CD4-positive, alpha-beta T cell treated with Interleukin-6 at 100 ng/mL for 8 hours (primary cell): Measurements from ENCODE around the gene CNTNAP5.

ENCODE experiments used
- DNase-seq: peaks from one replicate; pipeline ENCODE4 v3.0.0-alpha.2; 2020; ENCODE audit warnings: mixed read lengths, low spot score

The CNTNAP5 gene

DNA sequence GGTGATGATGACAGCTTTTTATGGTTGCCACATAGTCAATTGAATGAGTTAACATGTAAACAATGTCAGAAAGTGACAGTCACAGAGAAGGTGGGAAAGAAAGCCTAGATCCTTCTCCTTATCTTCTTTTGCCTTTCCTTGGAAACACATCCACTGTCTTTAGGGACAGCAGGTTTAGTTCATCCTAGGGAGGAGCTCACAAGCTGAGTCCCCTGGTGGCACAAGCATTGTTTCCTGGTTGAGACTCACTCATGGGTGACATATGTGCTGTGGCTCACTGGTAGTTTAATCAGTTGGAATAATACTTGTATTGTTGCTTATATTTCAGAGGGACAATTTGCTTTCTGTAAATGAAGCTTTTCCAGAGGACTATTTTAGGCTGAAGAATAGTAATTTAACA lies 598.5 kb downstream of the CNTNAP5 start:
- no peak for DNase-seq

DNA sequence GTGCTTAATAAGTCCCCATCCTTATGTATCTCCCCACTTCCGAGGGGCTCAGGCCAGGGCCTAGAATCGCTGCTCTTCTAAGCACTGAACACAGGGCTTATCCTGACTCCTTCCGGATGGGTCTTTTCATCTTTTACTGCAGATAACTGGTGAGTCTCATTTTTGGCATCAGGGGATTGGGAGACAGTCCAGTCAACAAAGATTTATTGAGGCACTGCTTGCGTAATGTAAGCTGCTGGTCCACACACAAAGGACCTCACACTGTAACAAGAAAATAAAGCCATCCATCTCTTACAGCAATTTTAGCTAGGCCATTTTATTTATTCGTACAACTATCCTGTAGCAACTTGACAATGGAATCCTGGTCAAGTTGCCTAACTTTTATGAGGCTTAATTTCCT lies 600.5 kb downstream of the CNTNAP5 start:
- DNase-seq = no peak

DNA sequence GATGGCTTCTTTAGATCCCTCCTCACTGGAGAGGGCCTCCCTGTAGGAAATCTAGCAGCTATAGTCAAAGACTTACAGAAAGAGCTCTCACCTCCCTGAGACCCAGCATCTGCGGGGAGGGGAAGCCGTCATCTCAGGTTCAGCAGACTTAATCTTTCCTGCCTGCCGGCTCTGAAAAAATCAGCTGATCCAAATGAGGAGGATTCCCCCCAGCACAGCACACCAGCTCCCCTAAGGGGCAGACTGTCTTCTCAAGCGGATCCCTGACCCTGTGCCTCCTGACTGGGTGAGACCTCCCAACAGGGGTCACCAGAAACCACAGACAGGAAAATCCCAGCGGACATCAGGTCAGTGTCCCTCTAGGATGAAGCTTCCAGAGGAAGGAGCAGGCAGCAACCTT lies 601.9 kb downstream of the CNTNAP5 start:
- DNase-seq = no peak

DNA sequence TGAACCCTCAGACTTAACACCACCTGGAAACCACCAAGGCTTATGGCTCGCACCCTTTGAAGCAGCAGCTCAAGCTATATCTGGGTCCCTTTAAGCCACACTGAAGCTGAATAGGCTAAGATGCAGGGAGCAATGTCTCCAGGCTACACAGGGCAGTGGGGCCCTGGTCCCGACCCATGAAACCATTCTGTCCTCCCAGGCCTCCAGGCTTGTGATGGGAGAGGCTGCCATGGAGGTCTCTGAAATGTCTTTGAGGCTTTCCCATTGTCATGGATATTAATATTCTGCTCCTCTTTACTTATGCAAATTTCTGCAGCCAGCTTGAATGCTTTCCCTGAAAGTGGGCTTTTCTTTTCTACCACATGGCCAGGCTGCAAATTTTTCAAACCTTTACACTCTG lies 608.7 kb downstream of the CNTNAP5 start:
- DNase-seq = no peak

DNA sequence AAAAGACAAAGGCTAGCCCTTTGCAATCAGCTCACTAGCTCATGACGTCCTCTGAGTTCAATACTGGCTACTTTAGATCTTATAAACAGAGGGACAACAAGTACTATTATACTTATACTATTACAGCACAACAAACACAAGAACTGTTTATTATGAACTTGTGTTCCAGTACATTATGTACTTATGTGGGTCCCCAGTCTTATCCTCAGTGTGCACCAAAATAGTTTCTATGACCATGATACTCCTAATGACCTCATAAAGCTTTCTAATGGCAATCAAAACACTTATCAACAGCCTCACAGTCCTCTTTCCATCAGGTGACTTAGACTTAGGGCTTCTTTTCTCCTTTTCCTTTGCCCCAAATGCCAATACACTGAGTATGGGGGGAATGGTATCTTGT lies 614.4 kb downstream of the CNTNAP5 start:
- no peak for DNase-seq

DNA sequence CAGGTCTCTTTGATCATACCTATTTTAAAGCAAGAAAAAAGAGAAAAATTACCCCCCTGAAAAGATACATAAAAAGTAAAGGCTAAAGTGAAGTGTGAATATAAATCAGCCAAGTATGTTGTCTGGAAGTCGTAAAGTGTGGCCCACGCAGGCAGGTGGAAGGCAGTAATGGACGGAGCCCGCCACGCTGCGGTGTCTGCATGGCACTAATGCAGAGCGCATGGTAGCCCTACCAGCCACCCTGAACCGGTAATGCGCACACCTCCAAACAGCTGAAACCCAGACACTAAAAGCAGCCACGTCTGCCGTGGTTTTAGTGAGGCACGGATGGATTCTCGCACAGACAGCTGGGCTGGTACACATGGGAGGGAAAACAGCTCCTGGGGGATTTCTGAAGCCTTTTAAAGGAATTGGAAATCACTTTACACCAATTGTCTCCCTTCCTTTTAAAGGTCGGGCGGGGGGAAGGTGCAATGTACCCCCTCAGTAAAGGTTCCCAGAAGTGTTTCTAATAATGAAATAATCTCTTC lies 615.2 kb downstream of the CNTNAP5 start:
- no peak for DNase-seq

DNA sequence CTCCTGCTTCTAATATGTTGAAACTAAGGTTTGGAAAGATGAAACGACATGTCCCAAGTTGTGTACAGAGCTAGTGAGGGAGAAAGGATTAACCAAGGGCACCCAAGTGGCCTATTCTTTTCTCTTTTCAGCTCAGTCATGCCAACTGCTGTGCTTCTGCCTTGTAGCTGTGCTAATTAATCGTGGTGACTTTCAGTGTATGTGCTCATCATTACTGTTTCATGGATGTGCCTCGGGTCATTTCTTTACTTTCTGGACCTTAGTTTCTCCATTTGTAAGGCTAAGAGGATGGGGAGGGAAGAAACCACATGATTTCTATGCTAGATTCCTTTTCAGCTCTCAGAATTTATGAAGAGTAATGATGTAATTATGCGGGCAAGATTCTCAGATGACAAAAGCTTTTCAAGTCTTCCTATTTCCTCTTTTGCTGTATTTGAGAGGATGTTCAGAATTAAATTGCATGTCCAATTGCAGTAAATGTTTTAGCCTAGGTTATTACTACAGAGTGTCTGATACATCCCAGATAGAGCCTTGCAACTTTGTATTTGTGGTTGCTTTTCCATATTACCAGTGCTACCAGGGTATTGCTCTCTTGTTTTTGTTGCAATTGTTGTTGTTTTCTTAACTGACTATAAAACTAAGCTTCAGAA lies 621.2 kb downstream of the CNTNAP5 start:
- DNase-seq = no peak

DNA sequence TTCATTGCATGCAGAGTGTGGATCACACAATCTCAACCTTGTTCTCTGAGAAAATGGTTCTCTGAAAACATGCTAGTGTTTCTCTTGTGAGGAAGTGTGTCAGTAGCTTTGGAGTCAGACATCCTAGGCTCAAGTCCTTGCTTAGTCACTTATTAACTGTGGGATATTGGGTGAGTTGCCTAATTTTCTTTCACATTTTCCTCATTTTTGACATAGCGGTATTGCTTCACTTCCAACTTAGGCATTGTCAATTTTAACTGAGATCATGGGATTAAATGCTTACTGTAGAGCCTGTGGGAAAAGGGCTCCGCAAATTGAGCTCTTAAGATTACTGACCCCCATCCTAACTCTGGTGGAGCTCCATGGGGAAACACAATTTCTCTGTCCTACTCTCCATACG lies 622.2 kb downstream of the CNTNAP5 start:
- no peak for DNase-seq

DNA sequence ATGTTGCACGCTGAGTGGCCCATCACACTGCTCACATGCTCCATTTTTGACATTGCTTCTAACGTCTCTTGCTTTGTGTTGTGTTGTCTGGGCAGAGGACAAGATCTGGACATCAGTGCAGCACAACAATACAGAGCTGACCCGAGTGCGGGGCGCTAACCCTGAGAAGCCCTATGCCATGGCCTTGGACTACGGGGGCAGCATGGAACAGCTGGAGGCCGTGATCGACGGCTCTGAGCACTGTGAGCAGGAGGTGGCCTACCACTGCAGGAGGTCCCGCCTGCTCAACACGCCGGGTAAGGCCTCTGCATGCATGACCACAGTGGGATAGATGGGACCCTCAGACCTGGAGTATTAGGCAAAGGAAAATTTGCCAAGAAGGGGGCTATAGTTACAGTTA lies 622.6 kb downstream of the CNTNAP5 start:
- DNase-seq = no peak

DNA sequence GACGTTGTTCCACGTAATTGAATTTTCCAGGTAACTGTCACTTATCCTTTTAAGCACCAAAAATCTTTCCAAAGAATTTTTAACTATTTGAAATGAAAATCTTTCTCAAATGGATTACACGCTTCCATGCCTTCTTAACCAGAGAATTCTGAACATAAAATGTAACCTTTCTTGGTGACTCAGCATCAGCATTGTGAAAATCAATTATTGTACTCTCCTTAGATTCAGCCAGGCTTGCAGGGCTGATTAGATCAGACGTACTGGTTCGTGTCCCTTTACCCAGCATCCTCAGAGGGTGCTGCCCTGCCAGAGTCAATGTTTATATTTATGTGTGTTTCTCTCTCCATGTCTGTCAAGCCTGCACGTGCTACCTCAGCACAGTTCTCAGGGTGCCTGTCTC lies 623.9 kb downstream of the CNTNAP5 start:
- no peak for DNase-seq

DNA sequence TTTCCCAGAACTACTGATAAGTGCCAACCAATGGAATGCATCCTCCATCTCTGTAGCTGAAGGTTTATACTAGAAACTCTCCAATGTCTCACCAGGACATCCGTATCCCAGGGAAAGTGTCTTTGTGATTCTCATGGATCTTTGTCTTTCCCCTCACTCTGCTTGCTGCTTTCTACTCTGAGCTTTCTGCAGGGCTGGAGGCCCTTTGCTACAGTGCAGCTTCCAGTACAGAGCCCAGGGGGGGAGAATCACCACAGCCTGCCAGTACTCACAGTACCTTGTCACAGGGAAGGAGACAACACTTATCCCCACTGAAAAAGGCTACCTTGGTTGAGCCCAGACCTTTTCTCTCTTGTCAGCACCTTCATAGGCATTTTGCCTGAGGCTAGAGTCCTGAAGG lies 627.0 kb downstream of the CNTNAP5 start:
- no peak for DNase-seq

DNA sequence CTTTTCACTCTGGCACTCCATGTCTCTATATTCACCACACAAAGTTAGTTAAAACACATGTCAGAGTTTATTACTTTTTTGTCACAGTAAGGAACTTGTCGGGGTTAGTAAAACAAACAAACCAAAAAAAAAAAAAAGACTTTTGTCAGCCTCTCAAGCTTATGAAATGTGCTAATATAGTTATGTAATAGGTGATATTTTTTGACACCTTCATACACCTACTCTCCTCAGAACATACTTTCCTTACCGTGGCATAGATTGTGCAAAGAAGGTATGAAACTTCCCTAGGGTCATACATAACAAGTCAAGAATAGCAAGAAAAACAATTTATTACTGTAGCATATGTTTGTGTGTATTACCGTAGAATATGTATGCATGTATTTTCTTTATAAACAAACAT lies 633.3 kb downstream of the CNTNAP5 start:
- DNase-seq = no peak

DNA sequence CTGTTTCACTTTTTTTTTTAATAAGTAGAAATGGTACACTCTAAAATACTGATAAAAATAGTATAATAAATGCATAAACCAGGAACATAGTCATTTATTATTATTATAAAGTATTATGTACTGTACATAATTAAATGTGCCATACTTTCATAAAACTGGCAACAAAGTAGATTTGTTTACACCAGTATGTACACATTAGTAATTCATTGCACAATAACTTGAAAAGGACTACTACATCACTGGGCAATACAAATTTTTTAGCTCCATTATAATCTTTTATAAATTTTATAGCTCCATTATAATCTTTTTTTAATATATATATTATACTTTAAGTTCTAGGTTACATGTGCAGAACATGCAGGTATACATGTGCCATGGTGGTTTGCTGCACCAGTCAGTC lies 636.5 kb downstream of the CNTNAP5 start:
- no peak for DNase-seq

DNA sequence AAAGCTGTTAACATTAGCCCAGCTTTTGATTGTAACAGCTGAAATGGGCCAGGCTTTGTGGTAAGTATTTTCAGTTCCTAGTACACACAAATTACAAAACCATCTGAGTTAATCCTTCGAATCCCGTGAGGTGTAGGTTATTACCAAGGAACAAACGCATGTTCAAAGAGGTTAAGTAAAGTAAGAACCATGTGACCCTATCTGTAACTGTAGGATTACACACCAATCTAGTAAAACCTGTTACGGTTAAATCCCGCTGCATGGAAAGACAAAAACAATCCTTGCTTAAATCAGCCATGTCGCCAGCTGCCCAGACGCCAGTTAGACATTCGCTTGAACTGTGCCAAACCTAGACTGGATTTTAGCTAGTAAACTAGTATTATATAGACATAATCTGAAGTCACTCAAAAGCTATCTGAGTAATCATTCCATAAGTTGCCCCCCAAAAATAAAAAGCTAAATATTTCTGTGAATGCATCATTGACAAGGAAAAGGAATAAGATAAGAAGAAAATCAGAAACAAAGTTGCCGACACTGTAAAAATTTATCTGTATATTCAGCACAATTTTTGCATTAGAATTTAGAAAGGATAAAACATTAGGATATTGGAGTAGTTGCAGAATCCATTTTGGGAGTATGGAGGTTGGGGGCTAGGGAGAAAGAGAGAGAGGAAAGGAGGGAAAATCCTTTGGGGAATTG lies 638.0 kb downstream of the CNTNAP5 start:
- DNase-seq = no peak

DNA sequence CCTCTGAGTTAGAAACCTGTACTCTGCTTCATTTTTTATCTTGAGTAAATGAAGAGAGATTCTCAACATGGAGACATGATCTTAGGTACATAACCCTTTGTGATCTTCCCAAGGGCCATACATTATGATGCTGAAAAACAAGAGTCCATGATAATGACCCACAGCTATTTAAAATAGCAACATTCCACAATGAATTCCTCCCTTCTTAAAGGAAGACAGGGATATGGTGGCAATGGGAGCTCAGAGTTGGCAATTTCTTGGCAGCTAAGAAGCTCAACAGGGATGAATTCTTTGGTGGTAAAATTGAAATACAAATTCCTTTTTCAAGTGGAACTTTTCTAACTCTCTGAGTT lies 638.5 kb downstream of the CNTNAP5 start:
- no peak for DNase-seq

DNA sequence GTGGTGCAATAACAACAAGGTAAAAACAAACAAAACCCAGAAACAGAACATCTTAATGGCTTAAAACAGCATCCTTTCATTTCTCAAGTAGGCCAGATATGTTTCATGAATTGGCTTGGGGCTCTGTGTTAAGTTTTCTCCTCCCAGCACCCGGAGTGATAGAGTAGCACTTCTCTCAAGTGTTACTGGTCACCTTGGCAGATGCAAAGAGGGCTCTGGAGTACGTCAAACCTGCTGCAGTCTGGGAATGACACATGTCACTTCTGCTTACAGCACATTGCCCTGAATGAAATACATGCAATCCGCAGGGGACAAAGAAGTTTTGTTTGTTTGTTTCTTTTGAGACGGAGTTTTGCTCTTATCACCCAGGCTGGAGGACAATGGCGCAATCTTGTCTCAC lies 639.3 kb downstream of the CNTNAP5 start:
- no peak for DNase-seq

DNA sequence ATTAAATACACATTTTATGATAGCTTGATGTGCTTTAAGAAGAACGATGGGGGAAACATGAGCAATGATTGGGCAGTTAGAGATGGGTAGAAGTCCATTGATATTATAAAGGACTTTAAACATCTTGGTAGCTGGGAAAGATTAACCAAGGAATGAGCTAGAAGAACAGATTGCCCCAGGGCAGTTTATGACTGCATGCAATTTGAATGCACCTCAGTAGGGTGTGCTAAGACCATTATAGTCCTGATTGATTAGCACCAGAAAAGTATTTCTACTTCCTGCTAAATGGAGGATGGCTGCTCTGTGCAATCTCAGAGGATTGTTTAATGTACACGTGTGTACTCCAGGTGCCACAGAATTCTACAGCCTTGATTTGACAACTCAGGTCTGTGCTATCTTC lies 641.9 kb downstream of the CNTNAP5 start:
- no peak for DNase-seq

DNA sequence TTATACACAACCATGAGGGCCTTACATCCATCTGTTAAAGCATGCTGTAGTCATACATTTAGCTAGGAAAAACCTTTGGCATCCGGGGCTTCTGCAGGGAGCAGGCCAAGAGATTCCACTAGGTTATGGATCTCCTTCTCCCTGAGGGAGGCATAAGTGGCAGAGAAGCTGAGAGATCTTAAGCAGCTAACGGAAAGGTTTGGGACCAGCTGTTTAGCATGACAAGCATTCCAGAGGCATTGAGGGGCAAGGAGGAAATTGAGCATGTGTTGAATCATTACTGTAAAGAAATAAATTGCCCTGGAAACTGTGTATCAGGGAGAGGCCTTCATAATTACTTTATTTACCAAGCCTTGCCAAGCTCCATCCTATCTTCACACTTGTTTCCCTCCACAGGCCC lies 643.1 kb downstream of the CNTNAP5 start:
- no peak for DNase-seq

DNA sequence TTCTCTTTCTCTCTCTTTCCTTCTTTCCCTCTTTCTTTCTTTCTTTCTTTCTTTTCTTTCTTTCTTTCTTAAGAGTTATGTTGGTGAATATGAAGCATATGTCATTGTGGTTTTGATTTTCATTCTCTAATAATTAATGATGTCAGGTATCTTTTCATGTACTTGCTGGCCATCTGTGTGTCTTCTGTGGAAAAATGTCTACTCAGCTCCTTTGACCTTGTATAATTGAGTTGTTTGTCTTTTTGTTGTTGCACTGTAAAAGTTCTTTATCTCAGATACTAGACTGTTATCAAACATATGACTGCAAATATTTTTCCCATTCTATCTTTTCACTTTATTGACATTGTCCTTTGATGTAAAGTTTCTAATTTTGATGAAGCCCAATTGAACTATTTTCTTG lies 645.1 kb downstream of the CNTNAP5 start:
- DNase-seq = no peak

DNA sequence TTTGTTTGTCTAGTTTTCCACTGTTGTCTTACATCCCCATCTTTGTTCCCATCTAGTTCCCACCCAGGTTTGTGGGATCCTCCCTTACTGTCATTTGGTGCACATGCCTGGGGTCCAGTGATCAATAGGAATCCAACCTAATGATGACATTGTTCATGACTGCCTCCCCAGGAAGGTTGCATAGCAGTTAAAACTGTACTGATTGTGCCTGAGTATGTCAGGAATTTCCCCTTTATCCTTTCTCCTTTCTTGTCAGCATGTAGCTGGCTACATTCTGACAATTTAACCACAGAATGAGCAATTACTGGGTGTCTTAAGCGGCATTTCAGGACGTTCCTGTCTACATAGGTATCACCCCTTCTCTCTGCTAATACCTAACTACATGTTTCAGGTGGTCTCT lies 653.0 kb downstream of the CNTNAP5 start:
- DNase-seq = no peak

DNA sequence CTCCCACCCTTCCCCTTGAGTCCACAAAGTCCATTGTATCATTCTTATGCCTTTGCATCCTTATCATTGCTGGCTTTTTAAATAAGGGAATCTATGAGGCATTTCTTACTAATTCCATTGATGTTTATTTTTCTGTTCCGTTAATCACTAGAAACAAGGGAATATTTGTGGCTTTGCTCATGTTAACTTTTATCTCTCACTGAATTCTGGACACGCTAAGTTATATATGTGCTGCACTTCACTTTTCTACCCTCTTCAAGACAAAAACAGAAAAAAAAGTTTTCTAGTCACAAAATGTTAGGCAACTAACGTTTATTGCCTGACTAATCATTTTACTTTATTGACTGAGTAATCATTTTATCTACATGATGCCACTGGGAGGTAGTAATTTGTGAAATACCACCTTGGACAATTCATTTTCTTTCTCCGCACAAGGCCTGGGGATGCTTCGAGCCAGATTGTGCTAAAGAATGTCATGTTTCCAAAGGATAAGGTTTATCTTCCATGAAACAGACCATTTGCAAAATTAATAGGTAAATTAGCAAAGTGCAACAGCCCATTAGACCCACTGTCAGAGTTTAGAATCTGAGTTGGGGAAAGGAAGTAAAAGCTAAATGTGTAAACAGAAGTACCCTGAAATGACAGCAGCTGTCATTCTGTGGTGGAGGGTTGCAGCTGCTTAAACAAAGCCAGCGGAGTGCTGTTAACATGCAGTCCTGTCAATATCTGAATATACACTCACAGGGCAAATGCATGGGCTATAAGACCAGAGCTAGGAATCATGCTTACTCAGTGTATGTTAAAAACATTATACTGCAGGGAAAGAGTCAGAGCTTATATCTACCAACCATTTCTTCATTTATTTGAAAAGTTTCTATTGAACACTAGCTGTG lies 658.7 kb downstream of the CNTNAP5 start:
- DNase-seq = no peak

DNA sequence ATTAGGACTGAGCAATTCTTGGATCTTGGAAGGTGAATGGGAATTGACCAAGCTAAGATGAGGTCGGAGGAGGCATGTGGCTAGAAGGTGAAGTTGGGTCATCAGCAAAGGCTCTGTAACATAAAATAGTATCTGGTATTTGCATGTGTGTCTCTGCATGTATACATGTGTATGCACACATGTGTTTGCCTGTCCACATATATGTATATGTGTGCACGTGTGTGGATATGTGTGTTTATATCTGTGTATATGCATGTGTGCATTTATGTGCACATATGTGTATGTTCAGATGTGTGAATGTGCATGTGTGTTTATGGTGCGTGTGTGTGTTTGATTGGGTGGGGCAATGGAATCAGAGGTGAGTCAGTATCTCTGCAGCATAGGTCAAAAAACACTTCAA lies 664.3 kb downstream of the CNTNAP5 start:
- no peak for DNase-seq

DNA sequence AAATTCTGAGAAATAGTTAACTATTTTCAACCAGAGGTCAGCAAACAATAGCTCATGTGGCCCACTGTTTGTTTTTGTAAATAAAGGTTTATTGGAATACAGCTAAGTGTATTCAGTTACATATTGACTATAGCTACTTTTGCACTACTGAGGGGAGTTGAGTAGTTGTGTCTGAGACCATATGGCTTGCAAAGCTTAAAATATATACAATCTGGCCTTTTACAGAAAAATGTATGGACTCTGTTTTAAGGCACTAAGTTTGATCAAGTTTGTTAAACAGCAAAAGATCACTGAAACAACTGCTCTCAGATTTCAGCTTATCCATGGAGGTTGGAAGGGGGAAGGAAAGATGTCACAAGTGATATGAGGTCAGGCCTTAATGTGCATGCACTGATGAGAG lies 667.1 kb downstream of the CNTNAP5 start:
- no peak for DNase-seq
